B cell (primary cell): ENCODE results near the gene ASH1L. TPM values are rescaled to one million over a fixed set of nuclear protein-coding genes. Genes with fewer than 3 reads are reported as not detected.
A peak's percentile ranks its signal among the peaks of the same experiment; 100 is the strongest.

Experiments
- ATAC-seq: fragments of 200-7000 bp; cut with Tn5 transposase; one replicate; pipeline ENCODE4 v1.10.0; 2021; ENCODE audit warnings: low read depth, mild to moderate bottlenecking, moderate number of reproducible peaks, moderate library complexity
- CTCF ChIA-PET: fragments of 350-600 bp; sonication (Branson Sonifier 250); formaldehyde crosslinking; loops from one replicate; lab custom pipeline; 2021; ENCODE audit warnings: antibody characterized with exemption, inconsistent platforms; lab: Charles Lee
- POLR2A ChIA-PET: fragments of 350-600 bp; sonication (Branson Sonifier 250); formaldehyde crosslinking; loops from one replicate; lab custom pipeline; 2021; ENCODE audit warnings: antibody characterized with exemption; lab: Charles Lee
- DNase-seq: peaks from one replicate; pipeline ENCODE4 v3.0.0; 2013
- H2AFZ ChIP-seq: 2 replicates; pipeline ENCODE4 v1.6.1; 2012; ENCODE audit warnings: mild to moderate bottlenecking, low read depth, low read length; ENCODE audit not compliant: insufficient read depth, poor library complexity, severe bottlenecking
- H3K27ac ChIP-seq, 2 donors: 1 replicate in 1 of 2; 2 replicates in 1 of 2; pipeline ENCODE4 v1.5.1; 2012 to 2013; ENCODE audit warnings: low read length in 2 of 2, mild to moderate bottlenecking in 2 of 2, moderate library complexity in 1 of 2
- H3K27me3 ChIP-seq, 4 experiments: fragments of 200-600 bp in 1 of 4; sonication (generic) in 1 of 4; replicated peaks in 1 of 4; 1 replicate in 2 of 4; 2 replicates in 2 of 4; pipeline versions ENCODE4 v1.6.1 to v1.7.0; 2013 to 2016; ENCODE audit warnings: low read length in 3 of 4, mild to moderate bottlenecking in 2 of 4, mixed read lengths in 1 of 4, moderate library complexity in 1 of 4; ENCODE audit not compliant: insufficient read depth in 4 of 4, control insufficient read depth in 3 of 4; ENCODE audit errors: control extremely low read depth in 1 of 4
- H3K36me3 ChIP-seq, 2 experiments: replicated peaks in 1 of 2; 1 replicate in 1 of 2; 2 replicates in 1 of 2; pipeline versions ENCODE4 v1.6.1 to v1.7.1; 2013; ENCODE audit warnings: low read length in 1 of 2; ENCODE audit not compliant: insufficient read depth in 2 of 2, control insufficient read depth in 1 of 2; ENCODE audit errors: control extremely low read depth in 1 of 2, extremely low read depth in 1 of 2
- H3K4me1 ChIP-seq, 2 donors: fragments of 200-600 bp in 1 of 2; sonication (generic) in 1 of 2; 1 replicate in 1 of 2; 2 replicates in 1 of 2; pipeline versions ENCODE4 v1.5.1 to v1.6.1; 2013 to 2017; ENCODE audit warnings: low read length in 2 of 2; ENCODE audit not compliant: control insufficient read depth in 2 of 2, insufficient read depth in 2 of 2
- H3K4me2 ChIP-seq: replicated peaks from 2 replicates; pipeline ENCODE3; 2012; ENCODE audit warnings: mild to moderate bottlenecking, low read depth, low read length; ENCODE audit not compliant: poor library complexity, severe bottlenecking
- H3K4me3 ChIP-seq, 5 experiments: fragments of 200-600 bp in 1 of 5; sonication (generic) in 1 of 5; 1 replicate in 3 of 5; 2 replicates in 2 of 5; pipeline versions ENCODE4 v1.5.1 to v1.7.0; 2011 to 2016; ENCODE audit warnings: low read length in 4 of 5, mild to moderate bottlenecking in 4 of 5, low read depth in 2 of 5, control low read depth in 1 of 5, moderate library complexity in 1 of 5; ENCODE audit not compliant: insufficient read depth in 1 of 5; ENCODE audit errors: control extremely low read depth in 1 of 5, extremely low read depth in 1 of 5
- H3K79me2 ChIP-seq: fragments of 200-600 bp; sonication (generic); one replicate; pipeline ENCODE4 v1.6.0; 2016; ENCODE audit warnings: low read length; ENCODE audit not compliant: control insufficient read depth, insufficient read depth
- H3K9ac ChIP-seq: fragments of 200-600 bp; sonication (generic); 2 replicates; pipeline ENCODE4 v1.6.1; 2017; ENCODE audit warnings: mild to moderate bottlenecking, low read length, moderate library complexity
- H3K9me3 ChIP-seq, 3 donors: one replicate each; pipeline versions ENCODE4 v1.6.1 to v1.7.1; 2013; ENCODE audit warnings: low read length in 2 of 3; ENCODE audit not compliant: control insufficient read depth in 2 of 3, insufficient read depth in 1 of 3; ENCODE audit errors: control extremely low read depth in 1 of 3
- H4K20me1 ChIP-seq: 2 replicates; pipeline ENCODE4 v1.6.0; 2012; ENCODE audit warnings: mild to moderate bottlenecking, low read length; ENCODE audit not compliant: insufficient read depth, control insufficient read depth, poor library complexity, severe bottlenecking
- H3K27ac Mint-ChIP-seq: one replicate; pipeline ENCODE4 v1.8.0; 2021; ENCODE audit warnings: mixed read lengths
- H3K27me3 Mint-ChIP-seq: one replicate; pipeline ENCODE4 v1.8.0; 2021; ENCODE audit warnings: mixed read lengths
- H3K4me1 Mint-ChIP-seq: one replicate; pipeline ENCODE4 v1.8.0; 2021; ENCODE audit warnings: mixed read lengths
- H3K4me3 Mint-ChIP-seq: one replicate; pipeline ENCODE4 v1.8.0; 2021; ENCODE audit warnings: mixed read lengths
- H3K9me3 Mint-ChIP-seq: one replicate; pipeline ENCODE4 v1.8.0; 2022; ENCODE audit warnings: mixed read lengths; ENCODE audit not compliant: insufficient read depth
- CTCF ChIP-seq: fragments of 200-600 bp; IDR thresholded peaks from one replicate; pipeline ENCODE4 v1.8.0; 2022; ENCODE audit warnings: antibody characterized with exemption, mild to moderate bottlenecking
- EZH2 ChIP-seq: IDR thresholded peaks from 2 replicates; pipeline ENCODE4 v1.6.1; 2012; ENCODE audit warnings: borderline replicate concordance, low read depth, mild to moderate bottlenecking, moderate library complexity, low read length; ENCODE audit not compliant: insufficient read depth, poor library complexity, severe bottlenecking
- WGBS: methylation state at CpG from one replicate; pipeline ENCODE4 v1.1.5; 2013; ENCODE audit warnings: missing lambda C conversion rate; ENCODE audit not compliant: insufficient coverage; 5-methylcytosine and 5-hydroxymethylcytosine counted together
- intact Hi-C: fragments of 100-400 bp; cut with micrococcal nuclease; formaldehyde crosslinking; loops from one replicate; pipeline ENCODE4 v1.10.0; 2022
- polyA plus RNA-seq: library from polyadenylated mRNA; depleted of rRNA; stranded (reverse); fragments of >200 nt; gene quantifications from 2 replicates; pipeline ENCODE4 v1.2.3, GENCODE V29; 2012
- total RNA-seq, 2 donors: library from RNA; stranded (reverse); fragments of 120-200 nt in 1 of 2; gene quantifications; 1 replicate in 1 of 2; 2 replicates in 1 of 2; pipeline versions ENCODE4 v1.2.3 to v1.2.4, GENCODE V29; 2013 to 2022

ASH1L gene
- total and polyA plus RNA-seq, 2 donors (not counting 1 experiment from before 2014, with no cell fraction given) = 17.7 to 124 TPM

- Mint-ChIP-seq H3K27me3 (no peaks in the 10 kb centered on the region), H3K4me3 (no peak overlapping the region), H3K27ac (peak overlapping the region; percentile 75), H3K9me3 (no peaks in the 10 kb centered on the region), H3K4me1 (peaks cover 58% of the 10 kb centered on the region)
- no peak overlapping the region for H2AFZ ChIP-seq
- TF ChIP-seq CTCF = no peak
- no peak for TF ChIP-seq EZH2
- ATAC-seq (no peak), DNase-seq (no peak)
- H3K9me3 ChIP-seq = peaks cover 0 to 4% (median 0%) of the 10 kb centered on the region in 3 donors
- H3K4me1 ChIP-seq = peaks cover 38 to 39% of the 10 kb centered on the region in 2 donors
- no peaks in the 10 kb centered on the region for H3K27me3 ChIP-seq
- peaks cover 89% of the 10 kb centered on the region for H3K79me2 ChIP-seq
- peaks cover 2 to 3% of the 10 kb centered on the region in 2 experiments for H3K36me3 ChIP-seq
- no peak overlapping the region for H3K4me3 ChIP-seq
- peaks cover 13% of the 10 kb centered on the region for H4K20me1 ChIP-seq
- H3K27ac ChIP-seq = peak overlapping the region in 1 of 2 donors; percentile 91
- H3K9ac ChIP-seq = no peak overlapping the region
- POLR2A ChIA-PET = interaction anchor here (0.7 kb wide), 1 partner anchor 264 kb away, joined by 3 read pairs; the partner anchor contains the start of gene CLK2
- intact Hi-C loops = loop anchor here (5.0 kb wide), 1 partner anchor 35 kb away; no protein-coding TSS in a partner anchor
- H3K4me2 ChIP-seq = no peak overlapping the region
- no CpG with 5 or more reads among the region's 4 CpGs for whole genome bisulfite sequencing
- CTCF ChIA-PET = interaction anchor here (0.6 to 2.2 kb wide), 3 partner anchors 13 to 1067 kb away, joined by 4 to 7 read pairs (median 5); no protein-coding TSS in a partner anchor
Measured at GRCh38 chr1:155537193-155537592, 25.4 kb downstream of the ASH1L start.

- ChIA-PET POLR2A (no interaction called here), CTCF (no interaction called here)
- Histone ChIP-seq H4K20me1 (peaks cover 29% of the 10 kb centered on the region), H3K27me3 (no peaks in the 10 kb centered on the region), H3K27ac (peak overlapping the region in 1 of 2 donors; percentile 39), H3K4me1 (peaks cover 53 to 55% of the 10 kb centered on the region in 2 donors), H3K9me3 (peaks cover 0 to 4% (median 0%) of the 10 kb centered on the region in 3 donors), H3K9ac (no peak overlapping the region), H3K36me3 (peaks cover 0 to 3% of the 10 kb centered on the region in 2 experiments), H2AFZ (no peak overlapping the region), H3K4me2 (no peak overlapping the region), H3K79me2 (peaks cover 96% of the 10 kb centered on the region), H3K4me3 (no peak overlapping the region)
- Mint-ChIP-seq H3K4me3 (no peak overlapping the region), H3K4me1 (peaks cover 55% of the 10 kb centered on the region), H3K27ac (no peak overlapping the region), H3K27me3 (no peaks in the 10 kb centered on the region), H3K9me3 (no peaks in the 10 kb centered on the region)
- intact Hi-C loops = no loop called here
- ATAC-seq (no peak), DNase-seq (no peak)
- no CpG with 5 or more reads among the region's 1 CpG for WGBS
- TF ChIP-seq EZH2 (no peak), CTCF (no peak)
Measured at GRCh38 chr1:155531624-155532023, 31.0 kb downstream of the ASH1L start.
